GM18511 (cell line): ENCODE measurements around the gene POM121.
"Not testable (repeated sequence)": the region's sequence is repeated elsewhere in the genome, so short reads cannot be mapped to it uniquely, and the experiment has no call there.

Source experiments
- ATAC-seq: cut with Tn5 transposase; IDR thresholded peaks from one replicate; pipeline ENCODE4 v1.9.1; 2021; ENCODE audit warnings: mild to moderate bottlenecking, moderate library complexity; ENCODE audit not compliant: unreplicated experiment

Gene POM121

DNA sequence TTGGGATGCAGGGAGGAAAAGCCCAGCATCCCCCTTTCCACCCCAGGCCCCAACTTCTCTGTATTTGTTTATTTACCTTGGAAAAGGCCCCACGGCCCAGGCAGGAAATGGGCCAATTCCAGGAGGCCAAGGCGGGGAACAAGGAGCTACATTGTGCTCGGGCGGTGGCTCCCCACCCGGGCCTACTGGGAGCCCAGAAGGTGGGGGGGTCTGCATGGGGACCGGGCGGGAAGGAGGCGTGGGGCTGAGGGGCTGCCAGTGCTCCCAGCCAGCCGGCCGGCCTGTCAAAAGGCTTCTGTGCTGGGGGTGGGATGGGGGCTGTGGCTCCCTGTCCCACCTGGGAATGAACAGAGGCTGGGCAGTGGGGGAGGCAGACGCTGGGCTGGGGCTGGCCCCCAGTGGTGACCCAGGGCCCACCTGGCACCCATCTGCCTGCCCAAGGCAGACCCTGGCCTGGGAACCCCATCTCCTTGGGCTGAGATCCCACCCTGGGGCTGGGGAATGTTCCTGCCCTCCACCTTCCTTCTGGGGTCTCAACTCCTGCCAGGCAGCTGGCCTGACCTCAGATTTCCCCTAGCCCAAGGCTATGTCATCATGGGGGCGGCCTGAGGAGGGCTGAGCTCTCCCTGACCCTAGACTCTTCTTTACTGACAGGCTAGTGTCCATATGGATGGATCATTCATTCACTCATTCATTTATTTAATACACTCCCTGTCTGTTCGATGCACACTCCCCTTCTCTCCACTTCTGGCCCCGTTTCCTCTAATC is 65.4 kb downstream of the POM121 start:
- ATAC-seq = not testable (repeated sequence)

DNA sequence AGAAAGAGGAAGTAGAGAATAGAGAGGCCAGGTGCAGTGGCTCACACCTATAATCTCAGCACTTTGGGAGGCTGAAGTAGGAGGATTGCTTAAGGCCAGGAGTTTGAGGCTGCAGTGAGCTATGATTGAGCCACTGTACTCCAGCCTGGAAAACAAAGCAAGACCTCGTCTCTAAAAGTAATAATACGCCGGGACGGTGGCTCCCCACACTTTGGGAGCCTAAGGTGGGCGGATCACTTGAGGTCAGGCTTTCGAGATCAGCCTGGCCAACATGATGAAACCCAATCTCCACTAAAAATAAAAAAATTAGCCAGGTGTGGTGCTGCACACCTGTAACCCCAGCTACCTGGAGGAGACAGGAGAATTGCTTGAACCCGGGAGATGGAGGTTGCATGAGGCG is 70.6 kb downstream of the POM121 start:
- ATAC-seq = not testable (repeated sequence)

DNA sequence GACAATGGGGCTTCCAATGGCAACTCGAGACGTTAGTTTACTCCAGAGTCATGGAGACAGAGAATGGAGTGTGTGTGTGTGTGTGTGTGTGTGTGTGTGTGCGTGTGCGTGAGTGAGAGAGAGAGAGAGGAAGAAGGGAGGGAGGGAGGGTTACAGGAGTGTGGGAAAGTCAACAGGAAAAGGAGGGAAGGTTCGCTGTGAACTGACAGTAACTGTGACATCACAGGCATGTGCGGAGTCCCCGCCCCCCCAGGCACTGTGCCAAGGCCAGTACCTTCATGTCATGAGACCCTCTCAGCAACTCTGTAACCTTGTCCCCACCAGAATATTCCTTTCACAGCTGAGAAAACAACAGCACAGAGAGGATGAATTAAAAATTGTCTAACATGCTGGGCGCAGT is 72.6 kb downstream of the POM121 start:
- ATAC-seq = not testable (repeated sequence)

DNA sequence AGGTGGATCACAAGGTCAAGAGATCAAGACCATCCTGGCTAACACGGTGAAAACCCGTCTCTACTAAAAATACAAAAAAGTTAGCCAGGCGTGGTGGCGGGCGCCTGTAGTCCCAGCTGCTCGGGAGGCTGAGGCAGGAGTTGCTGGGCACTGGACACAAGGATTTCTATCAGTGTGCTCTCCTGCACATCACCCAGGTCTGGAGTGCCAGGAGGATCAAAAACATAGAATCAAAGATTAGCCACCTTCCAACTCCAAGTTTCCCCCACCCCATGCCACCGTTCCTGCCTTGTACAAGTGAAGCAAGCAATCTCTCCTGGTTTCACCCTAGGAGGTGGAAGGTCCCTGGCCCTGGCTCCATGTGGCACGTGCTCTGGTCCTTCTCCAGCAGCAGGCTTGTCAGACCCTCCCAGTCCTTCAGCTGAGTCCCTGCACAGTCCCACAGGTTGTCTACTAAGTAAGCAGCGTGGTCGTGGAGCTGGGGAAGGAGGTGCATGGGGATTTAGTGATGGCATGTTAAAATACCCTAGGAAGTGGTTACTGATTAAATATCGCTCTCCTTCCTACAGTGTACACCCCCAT is 73.1 kb downstream of the POM121 start:
- ATAC-seq = not testable (repeated sequence)
